Nephron (organoid): ENCODE results near the gene DMBT1.
"Not testable (repeated sequence)": the region's sequence is repeated elsewhere in the genome, so short reads cannot be mapped to it uniquely, and the experiment has no call there.

Source experiments
- H3K27ac Mint-ChIP-seq, 3 experiments: 2 replicates each; pipeline ENCODE4 v1.8.0; 2020; ENCODE audit warnings: mixed read lengths in 3 of 3, mild to moderate bottlenecking in 2 of 3, moderate library complexity in 1 of 3
- H3K27me3 Mint-ChIP-seq: 2 replicates; pipeline ENCODE4 v1.8.0; 2021; ENCODE audit warnings: low read depth, mild to moderate bottlenecking, moderate library complexity, mixed read lengths
- H3K36me3 Mint-ChIP-seq: 2 replicates; pipeline ENCODE4 v1.8.0; 2020; ENCODE audit warnings: low read depth, mixed read lengths
- H3K4me1 Mint-ChIP-seq: 2 replicates; pipeline ENCODE4 v1.8.0; 2020; ENCODE audit warnings: mixed read lengths
- H3K4me3 Mint-ChIP-seq, 3 experiments: 2 replicates each; pipeline ENCODE4 v1.8.0; 2020; ENCODE audit warnings: mild to moderate bottlenecking in 3 of 3, mixed read lengths in 3 of 3, moderate library complexity in 2 of 3
- H3K9me3 Mint-ChIP-seq: 2 replicates; pipeline ENCODE4 v1.8.0; 2020; ENCODE audit warnings: mixed read lengths
- TF ChIP-seq, protein P1 (sequence below), 3 experiments: fragments of 200-600 bp; sonication (generic); IDR thresholded peaks; one replicate each; pipeline ENCODE4 v1.5.0; 2021; ENCODE audit warnings: antibody characterized with exemption in 3 of 3; ENCODE audit not compliant: unreplicated experiment in 3 of 3

Gene DMBT1

DNA sequence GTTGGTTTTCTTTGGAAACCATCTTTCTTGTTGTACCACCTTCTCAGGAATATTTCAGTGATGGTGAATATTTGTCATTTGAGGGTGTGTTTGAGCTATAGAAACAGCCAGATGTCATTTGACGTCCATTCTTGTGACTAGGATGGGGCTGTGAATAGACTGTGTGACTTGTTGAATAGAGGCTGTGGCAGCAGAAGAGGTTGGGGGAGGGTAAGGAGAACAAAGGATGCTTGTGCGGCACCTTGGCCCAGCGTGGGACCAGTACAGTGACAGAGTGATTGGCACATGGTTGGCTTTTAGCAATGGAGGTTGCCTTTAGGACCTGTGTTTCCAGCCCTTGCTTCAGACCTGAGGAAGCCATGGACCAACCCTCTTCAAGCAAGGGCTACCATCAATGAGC lies 11.3 kb downstream of the DMBT1 start:
- Mint-ChIP-seq H3K27ac (no peak overlapping the region), H3K4me3 (no peak overlapping the region), H3K9me3 (peaks cover 16% of the 10 kb centered on the region), H3K27me3 (peaks cover 37% of the 10 kb centered on the region), H3K36me3 (no peaks in the 10 kb centered on the region), H3K4me1 (no peaks in the 10 kb centered on the region)
- TF ChIP-seq, protein P1, sequence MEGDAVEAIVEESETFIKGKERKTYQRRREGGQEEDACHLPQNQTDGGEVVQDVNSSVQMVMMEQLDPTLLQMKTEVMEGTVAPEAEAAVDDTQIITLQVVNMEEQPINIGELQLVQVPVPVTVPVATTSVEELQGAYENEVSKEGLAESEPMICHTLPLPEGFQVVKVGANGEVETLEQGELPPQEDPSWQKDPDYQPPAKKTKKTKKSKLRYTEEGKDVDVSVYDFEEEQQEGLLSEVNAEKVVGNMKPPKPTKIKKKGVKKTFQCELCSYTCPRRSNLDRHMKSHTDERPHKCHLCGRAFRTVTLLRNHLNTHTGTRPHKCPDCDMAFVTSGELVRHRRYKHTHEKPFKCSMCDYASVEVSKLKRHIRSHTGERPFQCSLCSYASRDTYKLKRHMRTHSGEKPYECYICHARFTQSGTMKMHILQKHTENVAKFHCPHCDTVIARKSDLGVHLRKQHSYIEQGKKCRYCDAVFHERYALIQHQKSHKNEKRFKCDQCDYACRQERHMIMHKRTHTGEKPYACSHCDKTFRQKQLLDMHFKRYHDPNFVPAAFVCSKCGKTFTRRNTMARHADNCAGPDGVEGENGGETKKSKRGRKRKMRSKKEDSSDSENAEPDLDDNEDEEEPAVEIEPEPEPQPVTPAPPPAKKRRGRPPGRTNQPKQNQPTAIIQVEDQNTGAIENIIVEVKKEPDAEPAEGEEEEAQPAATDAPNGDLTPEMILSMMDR (IDR thresholded peaks at IDR 0.05; ENCODE audit: unreplicated experiment in 3 of 3): no peak

DNA sequence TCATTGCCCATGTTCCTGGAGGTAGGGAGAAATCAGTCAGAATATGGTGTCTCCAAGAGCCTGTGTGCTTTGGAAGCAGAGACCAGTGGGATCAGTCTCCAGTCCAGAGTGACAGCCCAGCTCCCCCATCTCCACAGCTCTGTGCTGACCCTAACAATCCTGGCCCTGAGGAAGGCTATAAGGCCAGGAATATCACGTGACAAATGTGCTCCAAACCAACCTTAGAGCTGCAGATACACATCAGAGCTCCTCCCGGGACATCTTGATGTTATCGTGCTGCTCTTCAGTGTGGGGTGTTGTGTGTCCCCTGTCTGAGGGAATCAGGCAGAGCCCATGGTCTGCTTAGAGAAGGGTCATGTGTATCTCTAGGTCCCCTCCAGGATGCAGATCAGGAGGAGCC lies 15.2 kb downstream of the DMBT1 start:
- Mint-ChIP-seq H3K4me3 (no peak overlapping the region), H3K36me3 (no peaks in the 10 kb centered on the region), H3K27ac (no peak overlapping the region), H3K4me1 (no peaks in the 10 kb centered on the region), H3K27me3 (peaks cover 23% of the 10 kb centered on the region), H3K9me3 (peaks cover 16% of the 10 kb centered on the region)
- TF ChIP-seq, protein P1 (IDR thresholded peaks at IDR 0.05; ENCODE audit: unreplicated experiment in 3 of 3): no peak

DNA sequence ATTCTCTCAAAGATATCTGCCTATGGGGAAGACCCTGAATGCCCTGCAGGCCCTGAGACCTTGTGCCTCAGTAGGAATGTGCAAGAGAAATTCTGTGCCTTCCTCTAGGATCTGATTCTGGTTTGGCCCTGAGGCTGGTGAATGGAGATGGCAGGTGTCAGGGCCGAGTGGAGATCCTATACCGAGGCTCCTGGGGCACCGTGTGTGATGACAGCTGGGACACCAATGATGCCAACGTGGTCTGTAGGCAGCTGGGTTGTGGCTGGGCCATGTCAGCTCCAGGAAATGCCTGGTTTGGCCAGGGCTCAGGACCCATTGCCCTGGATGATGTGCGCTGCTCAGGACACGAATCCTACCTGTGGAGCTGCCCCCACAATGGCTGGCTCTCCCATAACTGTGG lies 15.7 kb downstream of the DMBT1 start:
- TF ChIP-seq, protein P1 (IDR thresholded peaks at IDR 0.05; ENCODE audit: unreplicated experiment in 3 of 3): no peak
- peaks cover 16% of the 10 kb centered on the region for H3K9me3 Mint-ChIP-seq
- H3K27me3 Mint-ChIP-seq: peaks cover 20% of the 10 kb centered on the region
- no peaks in the 10 kb centered on the region for H3K36me3 Mint-ChIP-seq
- no peaks in the 10 kb centered on the region for H3K4me1 Mint-ChIP-seq
- H3K27ac Mint-ChIP-seq: no peak overlapping the region
- no peak overlapping the region for H3K4me3 Mint-ChIP-seq

DNA sequence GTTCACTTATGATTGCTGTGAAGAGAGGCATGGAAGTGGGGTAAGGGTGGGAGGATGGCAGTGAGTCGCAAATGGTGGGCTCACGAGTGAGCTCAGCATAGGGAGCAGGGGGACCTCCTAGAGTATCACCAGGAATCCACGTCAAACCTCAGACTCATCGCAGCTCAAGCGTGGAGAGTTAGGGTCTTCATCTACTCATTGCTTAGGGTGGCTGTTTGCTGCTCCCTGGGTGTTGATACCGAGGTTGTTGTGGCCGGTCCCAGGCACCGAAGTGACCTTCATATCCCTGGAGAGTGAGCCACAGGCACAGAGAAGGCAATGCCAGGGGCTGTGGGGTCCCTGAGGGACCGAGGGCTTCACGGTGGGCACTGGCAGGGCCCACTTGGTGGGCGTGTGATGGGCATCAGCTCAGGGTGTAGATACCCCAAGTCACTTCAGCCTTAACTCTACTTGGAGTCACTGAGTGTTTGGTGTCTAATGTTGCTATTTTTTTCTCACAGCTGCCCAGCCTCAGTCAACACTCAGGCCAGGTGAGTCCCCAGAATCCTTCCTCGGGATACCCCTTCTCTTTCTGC lies 16.8 kb downstream of the DMBT1 start:
- Mint-ChIP-seq H3K27me3 (peaks cover 12% of the 10 kb centered on the region), H3K4me3 (no peak overlapping the region), H3K27ac (no peak overlapping the region), H3K4me1 (no peaks in the 10 kb centered on the region), H3K9me3 (peaks cover 13% of the 10 kb centered on the region), H3K36me3 (no peaks in the 10 kb centered on the region)
- TF ChIP-seq, protein P1 (IDR thresholded peaks at IDR 0.05; ENCODE audit: unreplicated experiment in 3 of 3): no peak

DNA sequence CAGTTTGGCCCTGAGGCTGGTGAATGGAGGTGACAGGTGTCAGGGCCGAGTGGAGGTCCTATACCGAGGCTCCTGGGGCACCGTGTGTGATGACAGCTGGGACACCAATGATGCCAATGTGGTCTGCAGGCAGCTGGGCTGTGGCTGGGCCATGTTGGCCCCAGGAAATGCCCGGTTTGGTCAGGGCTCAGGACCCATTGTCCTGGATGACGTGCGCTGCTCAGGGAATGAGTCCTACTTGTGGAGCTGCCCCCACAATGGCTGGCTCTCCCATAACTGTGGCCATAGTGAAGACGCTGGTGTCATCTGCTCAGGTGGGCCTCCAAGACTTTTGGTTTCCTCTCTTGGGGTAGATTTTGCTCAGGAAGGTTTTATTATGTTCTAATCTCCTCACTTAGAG lies 25.5 kb downstream of the DMBT1 start:
- not testable (repeated sequence) for H3K27ac Mint-ChIP-seq, H3K36me3 Mint-ChIP-seq, H3K9me3 Mint-ChIP-seq, H3K27me3 Mint-ChIP-seq, H3K4me1 Mint-ChIP-seq, H3K4me3 Mint-ChIP-seq

DNA sequence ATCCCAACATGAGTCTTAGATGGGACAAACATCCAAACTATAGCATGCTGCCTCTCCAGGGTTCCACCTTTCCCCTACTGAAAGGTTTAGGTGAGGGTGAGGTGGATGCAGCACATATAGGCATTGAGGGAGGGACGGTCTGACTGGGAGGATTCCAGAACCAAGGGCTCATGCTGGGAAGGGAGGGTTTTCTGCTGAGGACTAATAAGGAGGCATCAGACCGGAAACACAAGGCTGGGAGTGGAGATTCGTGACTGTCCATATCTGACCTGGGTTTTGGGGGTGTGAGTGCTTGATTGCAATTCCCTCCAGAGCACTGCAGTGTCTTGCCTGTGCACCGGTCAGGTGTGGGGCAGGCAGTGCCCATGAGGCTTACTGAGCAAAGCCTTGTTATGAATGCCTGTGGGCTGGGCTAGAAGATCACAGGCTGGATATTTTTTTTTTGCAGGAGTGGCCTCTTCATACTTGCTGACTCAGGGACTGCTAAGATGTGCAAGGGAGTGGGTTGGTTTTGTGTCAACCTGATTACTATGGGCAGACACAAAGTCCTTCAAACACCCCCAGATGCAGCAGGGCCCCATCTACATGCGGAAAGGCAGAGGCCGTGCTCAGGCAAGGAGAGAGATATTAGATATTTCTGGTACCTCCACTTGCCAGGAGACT lies 26.7 kb downstream of the DMBT1 start:
- TF ChIP-seq, protein P1 (IDR thresholded peaks at IDR 0.05; ENCODE audit: unreplicated experiment in 3 of 3): no peak
- Mint-ChIP-seq H3K4me1 (no peaks in the 10 kb centered on the region), H3K36me3 (no peaks in the 10 kb centered on the region), H3K4me3 (no peak overlapping the region), H3K27me3 (peaks cover 6% of the 10 kb centered on the region), H3K9me3 (no peaks in the 10 kb centered on the region), H3K27ac (peak overlapping the region in 2 of 3 experiments; percentile 39 to 84)
